AG04450 (cell line): Measurements from ENCODE around the gene DYNLT1. TPM values are rescaled to one million over a fixed set of nuclear protein-coding genes. Genes with fewer than 3 reads are reported as not detected.
A peak's percentile ranks its signal among the peaks of the same experiment; 100 is the strongest.

Experiments
- CTCF ChIA-PET: fragments of 300-600, 350-600 bp; formaldehyde crosslinking; extraction: SDS; loops from one replicate; lab custom pipeline; 2022; ENCODE audit warnings: antibody characterized with exemption, inconsistent platforms; lab: Charles Lee
- POLR2A ChIA-PET: fragments of 350-600 bp; formaldehyde crosslinking; extraction: SDS; loops from one replicate; lab custom pipeline; 2021; ENCODE audit warnings: antibody characterized with exemption, inconsistent platforms; lab: Yijun Ruan, JAX
- DNase-seq: peaks from one replicate; pipeline ENCODE4 v3.0.0-alpha.2; 2011; ENCODE audit warnings: low read depth, low spot score
- H3K27ac ChIP-seq: one replicate; pipeline ENCODE4 v1.5.1; 2012; ENCODE audit warnings: low read depth, low read length, control low read depth
- H3K27me3 ChIP-seq: one replicate; pipeline ENCODE4 v1.6.0; 2012; ENCODE audit warnings: low read length; ENCODE audit not compliant: control insufficient read depth, insufficient read depth
- H3K4me3 ChIP-seq: 2 replicates; pipeline ENCODE4 v1.5.1; 2011; ENCODE audit warnings: mild to moderate bottlenecking, low read depth, low read length, control low read depth
- H3K9me3 ChIP-seq: 2 replicates; pipeline ENCODE4 v1.5.1; 2012; ENCODE audit warnings: low read length; ENCODE audit not compliant: control insufficient read depth, insufficient read depth
- polyA minus RNA-seq: library from RNA; depleted of rRNA, polyadenylated mRNA; stranded (reverse); fragments of >200 nt; gene quantifications from 2 replicates; pipeline ENCODE4 v1.2.3, GENCODE V29; 2011; rRNA and poly(A)+ RNA removed
- polyA plus RNA-seq: library from polyadenylated mRNA; depleted of rRNA; stranded (reverse); fragments of >200 nt; gene quantifications from 2 replicates; pipeline ENCODE4 v1.2.3, GENCODE V29; 2011; rRNA removed
- TF ChIP-seq, protein P1 (sequence below): IDR thresholded peaks from 2 replicates; pipeline ENCODE4 v1.5.1; 2011; ENCODE audit warnings: low read depth, low read length, control low read depth, inconsistent platforms

DYNLT1 gene
- polyA plus RNA-seq = 414 and 422 TPM in 2 replicates
- 125 and 133 TPM in 2 replicates for polyA minus RNA-seq

DNA sequence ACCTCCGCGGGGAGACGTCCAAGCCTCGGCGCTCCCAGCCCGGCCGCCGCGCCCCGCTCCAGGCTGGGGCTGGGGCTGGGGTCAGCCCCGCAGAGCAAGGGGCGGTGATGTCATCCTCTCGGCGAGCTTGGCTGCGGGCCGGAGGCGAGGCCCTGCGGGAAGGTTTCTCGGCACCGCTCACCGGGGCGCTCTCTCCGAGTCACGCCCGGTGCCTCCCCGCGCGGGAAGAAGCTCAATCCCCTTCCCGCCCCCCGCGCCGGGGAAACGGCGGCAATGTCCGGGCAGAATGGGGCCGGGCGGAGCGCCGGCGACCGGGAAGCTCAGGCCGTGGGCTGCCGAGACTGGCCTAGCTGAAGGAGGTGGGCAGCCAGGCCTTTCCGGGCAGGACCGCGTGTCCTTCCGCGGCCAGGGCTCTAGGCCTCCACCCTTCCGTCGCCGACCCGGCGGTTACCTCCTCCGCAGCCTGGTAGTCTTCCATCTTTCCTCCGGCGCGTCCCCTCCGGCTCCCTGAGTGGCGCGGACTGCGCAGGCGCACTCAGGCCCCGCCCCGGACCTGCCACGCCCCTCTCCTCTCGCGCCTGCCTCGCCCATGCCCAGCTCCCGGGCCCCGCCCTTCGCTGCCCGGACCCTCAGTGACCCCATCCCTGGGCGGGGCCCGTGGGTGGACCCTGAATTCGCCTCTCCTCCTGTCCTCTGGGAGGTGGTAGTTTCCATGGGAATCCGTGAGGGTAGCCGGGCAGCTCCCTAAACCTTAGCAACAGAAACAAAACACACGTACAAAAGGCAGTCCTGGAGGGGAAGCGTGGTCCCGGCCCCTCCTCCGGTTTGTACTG is at the start of gene DYNLT1:
DYNLT1 (minus strand) TSS at position 513 of the 833 bp plus-strand sequence; CDS start at position 478, 35 bp downstream.
- no peaks in the 10 kb centered on the region for H3K9me3 ChIP-seq
- POLR2A ChIA-PET = interaction anchor here (0.9 to 2.4 kb wide), 5 partner anchors 11 to 27 kb away, joined by 3 to 12 read pairs (median 7); no protein-coding TSS in a partner anchor
- peak within 1 kb of the TSS; percentile 97 for H3K4me3 ChIP-seq
- H3K27me3 ChIP-seq = no peaks in the 10 kb centered on the region
- H3K27ac ChIP-seq = peak within 1 kb of the TSS; percentile 86
- DNase-seq = no peak
- CTCF ChIA-PET = interaction anchor here (0.6 to 4.4 kb wide), 6 partner anchors 47 to 430 kb away, joined by 3 to 28 read pairs (median 3); no protein-coding TSS in a partner anchor
- TF ChIP-seq, protein P1, sequence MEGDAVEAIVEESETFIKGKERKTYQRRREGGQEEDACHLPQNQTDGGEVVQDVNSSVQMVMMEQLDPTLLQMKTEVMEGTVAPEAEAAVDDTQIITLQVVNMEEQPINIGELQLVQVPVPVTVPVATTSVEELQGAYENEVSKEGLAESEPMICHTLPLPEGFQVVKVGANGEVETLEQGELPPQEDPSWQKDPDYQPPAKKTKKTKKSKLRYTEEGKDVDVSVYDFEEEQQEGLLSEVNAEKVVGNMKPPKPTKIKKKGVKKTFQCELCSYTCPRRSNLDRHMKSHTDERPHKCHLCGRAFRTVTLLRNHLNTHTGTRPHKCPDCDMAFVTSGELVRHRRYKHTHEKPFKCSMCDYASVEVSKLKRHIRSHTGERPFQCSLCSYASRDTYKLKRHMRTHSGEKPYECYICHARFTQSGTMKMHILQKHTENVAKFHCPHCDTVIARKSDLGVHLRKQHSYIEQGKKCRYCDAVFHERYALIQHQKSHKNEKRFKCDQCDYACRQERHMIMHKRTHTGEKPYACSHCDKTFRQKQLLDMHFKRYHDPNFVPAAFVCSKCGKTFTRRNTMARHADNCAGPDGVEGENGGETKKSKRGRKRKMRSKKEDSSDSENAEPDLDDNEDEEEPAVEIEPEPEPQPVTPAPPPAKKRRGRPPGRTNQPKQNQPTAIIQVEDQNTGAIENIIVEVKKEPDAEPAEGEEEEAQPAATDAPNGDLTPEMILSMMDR = no peak

DNA sequence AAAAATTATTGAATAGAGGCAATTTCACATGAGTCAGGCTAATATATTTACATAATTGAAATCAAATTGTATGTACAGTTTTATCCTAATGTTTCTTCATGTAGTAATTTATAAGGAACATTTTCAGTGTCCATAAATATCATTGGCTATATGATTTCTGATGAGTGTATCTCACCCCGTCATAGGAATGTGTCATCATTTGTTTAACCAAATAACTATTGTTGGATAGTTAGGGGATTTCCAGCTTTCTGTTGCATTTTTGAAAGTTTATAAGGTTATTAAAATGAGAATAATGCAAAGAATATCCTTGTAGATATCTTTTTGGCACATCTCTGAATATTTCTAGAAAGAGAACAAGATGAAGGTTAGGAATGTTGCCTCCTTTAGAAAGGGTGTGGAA is 44.3 kb upstream of the DYNLT1 start:
- no peak overlapping the region for H3K27ac ChIP-seq
- DNase-seq = no peak
- CTCF ChIA-PET = interaction anchor here (1.2 to 5.4 kb wide), 2 partner anchors 468 to 475 kb away, joined by 5 to 84 read pairs; no protein-coding TSS in a partner anchor
- no peaks in the 10 kb centered on the region for H3K9me3 ChIP-seq
- POLR2A ChIA-PET = no interaction called here
- no peak overlapping the region for H3K4me3 ChIP-seq
- TF ChIP-seq, protein P1 = no peak
- no peaks in the 10 kb centered on the region for H3K27me3 ChIP-seq

DNA sequence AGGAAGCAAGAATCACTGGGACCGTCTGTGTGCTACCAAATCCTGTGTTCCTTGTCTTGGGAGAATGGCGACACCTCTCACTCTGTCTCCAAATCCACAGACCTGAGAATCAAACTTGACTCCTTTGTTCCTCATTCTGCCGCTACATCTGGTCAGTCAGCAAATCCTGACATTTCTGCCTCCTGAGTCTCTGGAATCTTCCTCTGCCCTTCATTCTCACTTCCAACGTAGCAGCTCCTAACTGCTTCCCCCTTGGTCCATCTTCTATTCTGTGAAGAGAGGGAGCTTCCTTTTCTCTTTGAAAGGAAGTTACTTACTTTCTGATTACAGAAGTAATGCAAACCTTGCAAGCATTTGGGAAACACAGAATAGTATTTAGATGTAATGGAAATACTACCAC is 43.0 kb upstream of the DYNLT1 start:
- Histone ChIP-seq H3K4me3 (no peak overlapping the region), H3K27me3 (no peaks in the 10 kb centered on the region), H3K9me3 (no peaks in the 10 kb centered on the region), H3K27ac (no peak overlapping the region)
- ChIA-PET CTCF (interaction anchor here (0.6 to 5.4 kb wide), 2 partner anchors 474 to 564 kb away, joined by 3 to 84 read pairs; no protein-coding TSS in a partner anchor), POLR2A (no interaction called here)
- TF ChIP-seq, protein P1 = no peak
- no peak for DNase-seq

DNA sequence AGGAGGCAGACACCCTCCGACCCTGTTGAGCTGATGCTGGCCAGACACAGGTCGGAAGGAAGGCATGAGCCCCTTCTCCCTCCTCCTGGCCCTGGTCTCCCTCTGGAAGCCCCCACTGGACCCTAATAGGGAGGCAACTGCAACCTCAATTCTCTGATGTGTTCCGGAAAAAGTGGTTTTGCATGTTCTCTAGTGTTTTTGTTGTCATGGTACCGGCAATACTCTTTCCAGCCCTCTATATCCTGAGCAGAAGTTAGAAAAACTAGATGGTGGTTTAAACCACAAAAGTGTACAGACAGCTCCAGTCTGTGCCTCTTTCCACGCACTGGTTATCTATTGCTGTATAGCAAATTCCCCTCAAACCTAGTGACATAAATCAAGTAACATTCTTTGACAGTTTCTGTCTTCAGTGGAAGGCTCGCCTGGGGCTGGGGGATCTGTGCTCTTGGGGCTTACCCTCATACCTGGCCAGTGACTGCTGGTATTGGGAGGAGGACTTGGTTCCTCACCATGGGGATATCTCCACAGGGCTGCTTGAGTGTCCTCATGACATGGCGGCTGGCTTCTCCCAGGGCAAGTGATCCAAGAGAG is 42.3 kb upstream of the DYNLT1 start:
- DNase-seq = no peak
- Histone ChIP-seq H3K27me3 (no peaks in the 10 kb centered on the region), H3K9me3 (no peaks in the 10 kb centered on the region), H3K4me3 (no peak overlapping the region), H3K27ac (no peak overlapping the region)
- TF ChIP-seq, protein P1 = no peak
- ChIA-PET CTCF (interaction anchor here (0.6 to 5.4 kb wide), 2 partner anchors 473 to 564 kb away, joined by 3 to 84 read pairs; no protein-coding TSS in a partner anchor), POLR2A (no interaction called here)
